Measurements from ENCODE around the gene TRAFD1. TPM values are rescaled to one million over a fixed set of nuclear protein-coding genes. Genes with fewer than 3 reads are reported as not detected.

TRAFD1 gene
- total RNA-seq, 1 donor from 2014 or later = 38.8 TPM

DNA sequence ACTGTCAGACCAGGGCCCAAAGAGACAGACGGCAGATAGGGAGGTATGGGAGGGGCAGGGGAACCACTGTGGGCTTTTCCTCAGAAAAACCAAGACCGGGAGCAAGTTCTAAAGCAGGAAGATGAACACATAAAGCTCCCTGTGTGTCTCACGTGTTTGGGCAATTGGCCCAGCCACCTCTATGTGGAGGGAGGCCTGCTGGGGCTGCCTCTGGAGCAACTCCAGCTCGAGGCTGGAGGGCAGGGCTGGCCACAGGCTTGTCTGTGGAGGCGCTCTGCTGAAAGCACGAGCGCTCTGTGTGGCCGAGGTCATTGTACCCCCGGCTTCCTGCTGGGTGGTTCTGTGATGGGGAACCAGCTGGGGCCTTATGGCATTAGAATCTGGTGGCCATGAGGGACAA is 36.4 kb downstream of the TRAFD1 start:
- H3K9me3 Mint-ChIP-seq (ENCODE audit: unreplicated experiment) = no peaks in the 10 kb centered on the region
- DNase-seq (ENCODE audit: low spot score) = no peak
- no peak overlapping the region for H3K27ac Mint-ChIP-seq (ENCODE audit: unreplicated experiment)
- TF ChIP-seq, protein P1, sequence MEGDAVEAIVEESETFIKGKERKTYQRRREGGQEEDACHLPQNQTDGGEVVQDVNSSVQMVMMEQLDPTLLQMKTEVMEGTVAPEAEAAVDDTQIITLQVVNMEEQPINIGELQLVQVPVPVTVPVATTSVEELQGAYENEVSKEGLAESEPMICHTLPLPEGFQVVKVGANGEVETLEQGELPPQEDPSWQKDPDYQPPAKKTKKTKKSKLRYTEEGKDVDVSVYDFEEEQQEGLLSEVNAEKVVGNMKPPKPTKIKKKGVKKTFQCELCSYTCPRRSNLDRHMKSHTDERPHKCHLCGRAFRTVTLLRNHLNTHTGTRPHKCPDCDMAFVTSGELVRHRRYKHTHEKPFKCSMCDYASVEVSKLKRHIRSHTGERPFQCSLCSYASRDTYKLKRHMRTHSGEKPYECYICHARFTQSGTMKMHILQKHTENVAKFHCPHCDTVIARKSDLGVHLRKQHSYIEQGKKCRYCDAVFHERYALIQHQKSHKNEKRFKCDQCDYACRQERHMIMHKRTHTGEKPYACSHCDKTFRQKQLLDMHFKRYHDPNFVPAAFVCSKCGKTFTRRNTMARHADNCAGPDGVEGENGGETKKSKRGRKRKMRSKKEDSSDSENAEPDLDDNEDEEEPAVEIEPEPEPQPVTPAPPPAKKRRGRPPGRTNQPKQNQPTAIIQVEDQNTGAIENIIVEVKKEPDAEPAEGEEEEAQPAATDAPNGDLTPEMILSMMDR (IDR thresholded peaks at IDR 0.05; ENCODE audit: unreplicated experiment) = no peak
- H3K36me3 Mint-ChIP-seq (ENCODE audit: low read depth, unreplicated experiment) = peaks cover 55% of the 10 kb centered on the region
- H3K27me3 Mint-ChIP-seq (ENCODE audit: unreplicated experiment) = no peaks in the 10 kb centered on the region
- H3K4me3 Mint-ChIP-seq (ENCODE audit: unreplicated experiment) = peak overlapping the region; percentile 18
- H3K4me1 Mint-ChIP-seq (ENCODE audit: unreplicated experiment) = no peaks in the 10 kb centered on the region

DNA sequence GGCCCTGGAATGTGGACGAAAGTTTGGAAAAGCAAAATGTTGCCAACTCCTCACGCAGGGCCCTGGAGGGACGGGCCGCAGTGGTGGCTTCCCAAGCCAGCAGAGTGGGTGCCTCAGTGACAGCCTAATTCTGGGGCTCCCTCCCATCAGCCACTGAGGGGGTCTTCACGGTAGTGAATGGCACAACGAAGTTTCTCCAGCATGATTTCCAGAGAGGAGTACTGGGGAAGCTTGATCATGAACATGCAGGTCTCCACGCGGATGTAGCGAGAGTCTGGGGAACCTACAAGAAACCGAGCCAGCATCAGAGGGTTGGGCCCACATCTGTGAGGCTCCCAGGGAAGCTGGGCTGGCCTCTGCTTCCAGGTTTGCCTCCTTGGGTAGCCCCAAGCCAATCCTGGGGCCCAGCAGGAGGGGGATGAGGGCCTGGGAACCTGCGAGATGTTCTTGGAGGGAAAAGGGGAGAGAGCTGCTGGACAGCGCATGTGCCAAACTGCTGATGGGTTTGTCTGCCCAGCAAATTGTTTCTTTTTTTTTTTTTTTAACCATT is 37.0 kb downstream of the TRAFD1 start:
- Mint-ChIP-seq H3K9me3 (ENCODE audit: unreplicated experiment) (no peaks in the 10 kb centered on the region), H3K4me1 (ENCODE audit: unreplicated experiment) (no peaks in the 10 kb centered on the region), H3K27me3 (ENCODE audit: unreplicated experiment) (no peaks in the 10 kb centered on the region), H3K27ac (ENCODE audit: unreplicated experiment) (no peak overlapping the region), H3K36me3 (ENCODE audit: low read depth, unreplicated experiment) (peaks cover 49% of the 10 kb centered on the region), H3K4me3 (ENCODE audit: unreplicated experiment) (peak overlapping the region; percentile 18)
- no peak for DNase-seq (ENCODE audit: low spot score)
- TF ChIP-seq, protein P1 (IDR thresholded peaks at IDR 0.05; ENCODE audit: unreplicated experiment) = no peak

DNA sequence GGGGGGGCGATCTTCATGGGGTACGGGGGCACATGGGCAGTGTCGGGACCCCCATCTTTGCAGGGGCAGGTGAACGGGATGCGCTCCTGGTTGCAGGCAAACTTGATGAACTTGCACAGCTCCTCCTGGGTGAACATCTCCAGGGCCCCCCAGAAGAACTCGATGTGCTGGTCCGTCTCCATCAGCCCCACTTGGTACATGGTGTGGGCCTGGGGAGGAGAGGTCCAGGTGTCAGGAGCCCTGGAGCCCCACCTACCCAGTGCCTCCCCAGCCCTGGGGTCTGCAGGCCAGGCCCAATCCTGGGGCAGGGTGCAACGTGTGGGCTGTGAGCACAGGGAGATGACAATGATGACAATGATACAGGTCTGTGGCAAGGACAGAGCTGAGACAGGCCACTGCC is 37.7 kb downstream of the TRAFD1 start:
- no peak for DNase-seq (ENCODE audit: low spot score)
- Mint-ChIP-seq H3K4me3 (ENCODE audit: unreplicated experiment) (no peak overlapping the region), H3K27me3 (ENCODE audit: unreplicated experiment) (peaks cover 3% of the 10 kb centered on the region), H3K36me3 (ENCODE audit: low read depth, unreplicated experiment) (peaks cover 41% of the 10 kb centered on the region), H3K4me1 (ENCODE audit: unreplicated experiment) (no peaks in the 10 kb centered on the region), H3K9me3 (ENCODE audit: unreplicated experiment) (no peaks in the 10 kb centered on the region), H3K27ac (ENCODE audit: unreplicated experiment) (no peak overlapping the region)
- TF ChIP-seq, protein P1 (IDR thresholded peaks at IDR 0.05; ENCODE audit: unreplicated experiment) = no peak

DNA sequence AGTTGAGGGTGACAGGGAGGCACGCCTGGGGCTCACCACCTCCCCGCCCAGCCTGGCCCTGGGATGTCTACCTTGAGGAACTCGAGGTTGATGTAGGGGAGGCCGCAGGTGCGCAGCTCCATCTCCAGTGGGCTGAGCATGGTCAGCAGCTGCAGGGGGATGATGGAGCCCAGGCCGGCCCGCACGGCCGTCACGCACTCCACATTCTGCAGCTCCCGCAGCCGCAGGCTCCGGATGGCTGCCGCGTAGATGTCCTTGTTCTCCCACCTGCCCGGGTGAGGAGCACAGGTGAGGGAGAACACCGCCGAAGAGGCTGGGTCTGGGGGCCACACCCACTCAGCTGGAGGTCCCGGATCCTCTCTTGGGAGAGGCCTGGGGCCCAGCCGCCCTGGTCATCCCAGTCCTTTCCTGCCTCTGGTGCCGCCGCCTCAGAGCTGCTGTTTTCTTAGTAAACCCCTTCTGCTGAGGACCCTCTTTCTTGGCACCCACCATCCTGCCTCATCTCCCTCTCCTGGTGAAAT is 38.2 kb downstream of the TRAFD1 start:
- Mint-ChIP-seq H3K27ac (ENCODE audit: unreplicated experiment) (no peak overlapping the region), H3K27me3 (ENCODE audit: unreplicated experiment) (peaks cover 7% of the 10 kb centered on the region), H3K9me3 (ENCODE audit: unreplicated experiment) (no peaks in the 10 kb centered on the region), H3K4me3 (ENCODE audit: unreplicated experiment) (no peak overlapping the region), H3K4me1 (ENCODE audit: unreplicated experiment) (no peaks in the 10 kb centered on the region), H3K36me3 (ENCODE audit: low read depth, unreplicated experiment) (peaks cover 37% of the 10 kb centered on the region)
- no peak for DNase-seq (ENCODE audit: low spot score)
- TF ChIP-seq, protein P1 (IDR thresholded peaks at IDR 0.05; ENCODE audit: unreplicated experiment) = no peak

DNA sequence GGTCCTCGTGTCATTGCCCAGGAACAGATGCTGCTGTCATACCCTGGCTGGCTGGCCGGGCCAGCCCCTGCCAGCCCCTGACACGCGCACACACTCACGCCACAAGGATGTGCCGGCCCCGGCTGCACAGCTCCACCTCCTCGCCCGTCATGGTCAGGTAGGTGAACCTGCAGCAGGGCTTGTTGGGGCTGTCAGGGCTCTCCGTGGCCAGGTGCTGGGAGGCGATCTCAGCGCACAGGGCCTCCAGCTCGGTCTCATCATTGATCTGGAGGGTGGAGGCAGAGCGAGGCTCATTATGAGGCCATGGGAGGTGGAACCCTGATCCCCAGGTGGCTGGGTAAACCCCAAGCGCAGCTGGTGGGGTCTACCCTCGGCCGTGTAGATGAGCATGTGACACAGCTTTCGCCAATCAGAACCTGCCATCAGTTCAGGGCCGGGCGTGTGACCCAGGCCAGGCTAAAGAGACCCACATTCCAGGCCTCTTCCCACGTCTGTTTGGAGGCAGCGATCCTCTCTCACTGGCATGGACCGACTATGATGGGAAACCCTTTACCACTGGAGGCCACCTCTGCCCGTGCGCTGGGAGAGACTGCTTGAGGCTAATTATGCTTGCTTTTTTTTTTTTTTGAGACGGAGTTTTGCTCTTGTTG is 38.8 kb downstream of the TRAFD1 start:
- no peak overlapping the region for H3K27ac Mint-ChIP-seq (ENCODE audit: unreplicated experiment)
- DNase-seq (ENCODE audit: low spot score) = no peak

More for the DNA sequence above, 38.8 kb downstream of the TRAFD1 start:
- peaks cover 36% of the 10 kb centered on the region for H3K36me3 Mint-ChIP-seq (ENCODE audit: low read depth, unreplicated experiment)
- H3K9me3 Mint-ChIP-seq (ENCODE audit: unreplicated experiment) = no peaks in the 10 kb centered on the region
- TF ChIP-seq, protein P1 (IDR thresholded peaks at IDR 0.05; ENCODE audit: unreplicated experiment) = no peak
- no peaks in the 10 kb centered on the region for H3K4me1 Mint-ChIP-seq (ENCODE audit: unreplicated experiment)
- H3K27me3 Mint-ChIP-seq (ENCODE audit: unreplicated experiment) = peaks cover 7% of the 10 kb centered on the region
- no peak overlapping the region for H3K4me3 Mint-ChIP-seq (ENCODE audit: unreplicated experiment)
